Progenitor cell of endocrine pancreas (in vitro differentiated cells): Measurements from ENCODE around the gene TINAG. TPM values are rescaled to one million over a fixed set of nuclear protein-coding genes. Genes with fewer than 3 reads are reported as not detected.

ENCODE experiments used
- DNase-seq: peaks from one replicate; pipeline ENCODE4 v3.0.0; 2021; ENCODE audit warnings: low spot score; ENCODE audit not compliant: unreplicated experiment
- H3K27ac Mint-ChIP-seq: 2 replicates; pipeline ENCODE4 v1.8.0; 2021; ENCODE audit warnings: mild to moderate bottlenecking, moderate library complexity, mixed read lengths
- H3K27me3 Mint-ChIP-seq: 2 replicates; pipeline ENCODE4 v1.8.0; 2021; ENCODE audit warnings: mixed read lengths
- H3K36me3 Mint-ChIP-seq: 2 replicates; pipeline ENCODE4 v1.8.0; 2022; ENCODE audit warnings: mixed read lengths; ENCODE audit not compliant: insufficient read depth
- H3K4me1 Mint-ChIP-seq: 2 replicates; pipeline ENCODE4 v1.8.0; 2021; ENCODE audit warnings: low read depth, mixed read lengths
- H3K4me3 Mint-ChIP-seq: 2 replicates; pipeline ENCODE4 v1.8.0; 2021; ENCODE audit warnings: low read depth, mild to moderate bottlenecking, moderate library complexity, mixed read lengths
- H3K9me3 Mint-ChIP-seq: 2 replicates; pipeline ENCODE4 v1.8.0; 2021; ENCODE audit warnings: low read depth, mixed read lengths
- CTCF ChIP-seq: fragments of 200-600 bp; sonication (generic); IDR thresholded peaks from one replicate; pipeline ENCODE4 v1.5.0; 2021; ENCODE audit warnings: antibody characterized with exemption, mild to moderate bottlenecking; ENCODE audit not compliant: unreplicated experiment
- long read RNA-seq: library from polyadenylated mRNA; unstranded; transcript quantifications from one replicate; pipeline ENCODE4 v2.0.0, GENCODE V29; 2020
- total RNA-seq: library from RNA; stranded (reverse); gene quantifications from 2 replicates; pipeline ENCODE4 v1.2.1, GENCODE V29; 2021

TINAG gene, protein sequence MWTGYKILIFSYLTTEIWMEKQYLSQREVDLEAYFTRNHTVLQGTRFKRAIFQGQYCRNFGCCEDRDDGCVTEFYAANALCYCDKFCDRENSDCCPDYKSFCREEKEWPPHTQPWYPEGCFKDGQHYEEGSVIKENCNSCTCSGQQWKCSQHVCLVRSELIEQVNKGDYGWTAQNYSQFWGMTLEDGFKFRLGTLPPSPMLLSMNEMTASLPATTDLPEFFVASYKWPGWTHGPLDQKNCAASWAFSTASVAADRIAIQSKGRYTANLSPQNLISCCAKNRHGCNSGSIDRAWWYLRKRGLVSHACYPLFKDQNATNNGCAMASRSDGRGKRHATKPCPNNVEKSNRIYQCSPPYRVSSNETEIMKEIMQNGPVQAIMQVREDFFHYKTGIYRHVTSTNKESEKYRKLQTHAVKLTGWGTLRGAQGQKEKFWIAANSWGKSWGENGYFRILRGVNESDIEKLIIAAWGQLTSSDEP
- total RNA-seq: not detected in 2 replicates
- long read RNA-seq: 0 reads

- Mint-ChIP-seq H3K4me3 (no peak within 1 kb of the TSS), H3K4me1 (peaks cover 12% of the 10 kb centered on the region), H3K36me3 (no peaks in the 10 kb centered on the region), H3K27ac (peak within 1 kb of the TSS; percentile 22), H3K9me3 (no peaks in the 10 kb centered on the region), H3K27me3 (no peaks in the 10 kb centered on the region)
- no peak for TF ChIP-seq CTCF
- no peak for DNase-seq
Observed at GRCh38 chr6:54308289-54308985, at the start of gene TINAG. Gene TINAG (plus strand): TSS chr6:54308441. CDS start chr6:54308551, 110 bp downstream.

DNA sequence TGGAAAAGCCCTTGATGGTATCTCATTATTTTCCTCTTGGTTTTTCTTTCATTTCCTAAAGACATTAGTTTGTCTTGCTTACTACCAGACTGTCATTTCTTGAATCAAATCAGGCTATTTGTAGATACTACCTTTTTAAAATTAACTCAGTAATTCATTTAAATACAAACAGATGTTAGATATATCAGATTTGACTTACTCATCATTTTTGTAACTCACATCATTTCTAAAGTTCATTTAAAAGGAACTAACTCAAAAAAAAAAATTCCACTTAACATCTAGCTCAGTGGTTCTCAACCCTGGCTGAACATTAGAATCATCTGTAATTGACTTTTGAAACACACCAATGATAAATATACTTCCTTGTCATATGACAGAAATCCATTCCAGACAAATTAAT lies 48.2 kb upstream of the TINAG start:
- Mint-ChIP-seq H3K9me3 (no peaks in the 10 kb centered on the region), H3K27ac (no peak overlapping the region), H3K4me3 (no peak overlapping the region), H3K36me3 (no peaks in the 10 kb centered on the region), H3K27me3 (no peaks in the 10 kb centered on the region), H3K4me1 (peaks cover 11% of the 10 kb centered on the region)
- no peak for DNase-seq
- TF ChIP-seq CTCF: no peak

DNA sequence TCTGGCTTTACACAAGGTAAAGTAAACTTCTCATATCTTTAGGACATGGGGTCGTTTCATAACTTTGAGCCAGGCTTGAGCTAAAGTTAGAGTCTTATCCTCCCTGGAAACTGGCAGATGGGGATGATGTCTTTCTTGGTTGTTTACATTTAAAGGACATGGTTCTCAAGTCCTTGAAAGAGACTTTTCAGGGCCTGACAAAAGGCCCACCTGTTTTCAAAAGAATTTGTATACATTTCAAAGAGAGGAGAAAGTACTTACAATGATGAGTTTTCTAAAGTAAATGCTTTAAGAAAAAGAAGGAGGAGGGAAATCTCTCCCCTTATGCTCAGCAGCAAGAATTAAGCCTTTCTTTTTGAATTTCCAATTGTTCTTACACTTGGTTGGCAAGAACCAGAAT lies 45.7 kb upstream of the TINAG start:
- Mint-ChIP-seq H3K27me3 (no peaks in the 10 kb centered on the region), H3K9me3 (no peaks in the 10 kb centered on the region), H3K4me3 (no peak overlapping the region), H3K4me1 (peaks cover 11% of the 10 kb centered on the region), H3K27ac (no peak overlapping the region), H3K36me3 (no peaks in the 10 kb centered on the region)
- TF ChIP-seq CTCF: no peak
- no peak for DNase-seq

DNA sequence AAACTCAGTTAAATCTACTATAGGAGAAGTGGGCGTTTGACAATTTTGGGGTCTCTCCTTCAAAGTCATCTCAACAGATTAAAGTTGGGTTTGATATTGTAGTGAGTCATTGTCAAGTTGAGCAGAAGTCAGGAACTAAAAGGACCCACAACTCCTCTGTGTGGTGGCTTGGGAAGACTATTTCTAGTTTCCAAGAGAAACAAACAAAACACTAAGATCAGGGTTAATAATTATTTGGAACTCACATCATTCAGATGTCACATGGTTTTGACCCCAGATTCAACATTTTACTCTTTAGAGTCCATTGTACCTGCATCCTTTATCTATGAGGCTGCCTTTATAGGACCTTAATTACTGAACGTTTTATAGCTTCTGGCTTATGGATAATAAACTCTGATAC lies 45.3 kb upstream of the TINAG start:
- Mint-ChIP-seq H3K4me3 (no peak overlapping the region), H3K36me3 (no peaks in the 10 kb centered on the region), H3K27ac (no peak overlapping the region), H3K27me3 (no peaks in the 10 kb centered on the region), H3K4me1 (peaks cover 11% of the 10 kb centered on the region), H3K9me3 (no peaks in the 10 kb centered on the region)
- no peak for TF ChIP-seq CTCF
- DNase-seq: no peak

- H3K4me3 Mint-ChIP-seq: no peak overlapping the region
- peaks cover 11% of the 10 kb centered on the region for H3K4me1 Mint-ChIP-seq
- no peak for TF ChIP-seq CTCF
- H3K36me3 Mint-ChIP-seq: no peaks in the 10 kb centered on the region
- H3K9me3 Mint-ChIP-seq: no peaks in the 10 kb centered on the region
- DNase-seq: no peak
- H3K27ac Mint-ChIP-seq: no peak overlapping the region
- H3K27me3 Mint-ChIP-seq: no peaks in the 10 kb centered on the region
Observed at GRCh38 chr6:54264581-54265272, 43.5 kb upstream of the TINAG start.
